Activated CD8-positive, alpha-beta memory T cell treated with anti-CD3 and anti-CD28 coated beads, Interleukin-2, amount 50 U/mL, for 48 hours (primary cell): Measurements from ENCODE around the gene IGF1R.

Source experiments
- DNase-seq: peaks from one replicate; pipeline ENCODE4 v3.0.0-alpha.2; 2020

IGF1R gene

GRCh38 chr15:98930576-98930975 is 282.2 kb downstream of the IGF1R start:
- DNase-seq, result no peak

GRCh38 chr15:98931004-98931403 is 282.7 kb downstream of the IGF1R start:
- DNase-seq, result no peak

- DNase-seq, result no peak
These were observed 285.1 kb downstream of the IGF1R start for GRCh38 chr15:98933406-98933805.

GRCh38 chr15:98935736-98936135 is 287.4 kb downstream of the IGF1R start:
- DNase-seq, result no peak

- no peak for DNase-seq
These were observed 289.2 kb downstream of the IGF1R start for GRCh38 chr15:98937413-98938104.

GRCh38 chr15:98938105-98938417 is 289.7 kb downstream of the IGF1R start:
- no peak for DNase-seq

GRCh38 chr15:98938799-98939198 is 290.5 kb downstream of the IGF1R start:
- DNase-seq, result no peak

GRCh38 chr15:98939311-98940080 is 291.2 kb downstream of the IGF1R start:
- DNase-seq, result no peak

- no peak for DNase-seq
These were observed 293.4 kb downstream of the IGF1R start for GRCh38 chr15:98941595-98942255.

GRCh38 chr15:98942431-98942830 is 294.1 kb downstream of the IGF1R start:
- DNase-seq, result no peak

GRCh38 chr15:98943051-98943508 is 294.7 kb downstream of the IGF1R start:
- DNase-seq, result no peak

- no peak for DNase-seq
These were observed 295.3 kb downstream of the IGF1R start for GRCh38 chr15:98943601-98944151.

GRCh38 chr15:98946301-98947255 is 298.2 kb downstream of the IGF1R start:
- DNase-seq, result no peak

- no peak for DNase-seq
These were observed 300.1 kb downstream of the IGF1R start for GRCh38 chr15:98948456-98948855.

- DNase-seq, result no peak
These were observed 300.6 kb downstream of the IGF1R start for GRCh38 chr15:98948941-98949340.

- no peak for DNase-seq
These were observed 301.3 kb downstream of the IGF1R start for GRCh38 chr15:98949624-98950023.

GRCh38 chr15:98950248-98950647 is 301.9 kb downstream of the IGF1R start:
- no peak for DNase-seq

GRCh38 chr15:98951004-98951403 is 302.7 kb downstream of the IGF1R start:
- no peak for DNase-seq

- no peak for DNase-seq
These were observed 303.4 kb downstream of the IGF1R start for GRCh38 chr15:98951493-98952320.

GRCh38 chr15:98952381-98952803 is 304.1 kb downstream of the IGF1R start:
- no peak for DNase-seq

GRCh38 chr15:98953000-98953787 is 304.9 kb downstream of the IGF1R start:
- DNase-seq, result peak; percentile 65
